Neutrophil (primary cell): Measurements from ENCODE around the gene MAP3K9.

Source experiments
- H3K27ac ChIP-seq: fragments of 200-600 bp; sonication (generic); 2 replicates; pipeline ENCODE4 v1.5.1; 2016; ENCODE audit warnings: mild to moderate bottlenecking, moderate library complexity
- H3K27me3 ChIP-seq: fragments of 200-600 bp; sonication (generic); 2 replicates; pipeline ENCODE4 v1.6.0; 2016; ENCODE audit warnings: mild to moderate bottlenecking
- H3K36me3 ChIP-seq: fragments of 200-600 bp; sonication (generic); 2 replicates; pipeline ENCODE4 v1.5.1; 2017
- H3K4me1 ChIP-seq, 2 experiments: fragments of 200-600 bp in 1 of 2; sonication (generic) in 1 of 2; 1 replicate in 1 of 2; 2 replicates in 1 of 2; pipeline versions ENCODE4 v1.5.1 to v1.6.1; 2013 to 2016; ENCODE audit warnings: low read depth in 1 of 2, low read length in 1 of 2, mild to moderate bottlenecking in 1 of 2, moderate library complexity in 1 of 2; ENCODE audit not compliant: control insufficient read depth in 1 of 2, insufficient read depth in 1 of 2
- H3K4me3 ChIP-seq, 2 experiments: fragments of 200-600 bp in 1 of 2; sonication (generic) in 1 of 2; 1 replicate in 1 of 2; 2 replicates in 1 of 2; pipeline ENCODE4 v1.5.1; 2013 to 2016; ENCODE audit warnings: low read depth in 1 of 2, low read length in 1 of 2, mild to moderate bottlenecking in 1 of 2, moderate library complexity in 1 of 2
- H3K9me3 ChIP-seq: fragments of 200-600 bp; sonication (generic); 2 replicates; pipeline ENCODE4 v1.5.1; 2016
- CTCF ChIP-seq: fragments of 200-600 bp; sonication (generic); IDR thresholded peaks from 2 replicates; pipeline ENCODE4 v1.5.1; 2016; ENCODE audit warnings: antibody characterized with exemption

MAP3K9 gene

GRCh38 chr14:70801836-70802235, 7.5 kb downstream of the MAP3K9 start:
- no peak overlapping the region for H3K4me3 ChIP-seq
- no peak for TF ChIP-seq CTCF
- no peaks in the 10 kb centered on the region for H3K36me3 ChIP-seq
- no peak overlapping the region for H3K27ac ChIP-seq
- no peaks in the 10 kb centered on the region for H3K9me3 ChIP-seq
- peaks cover 82% of the 10 kb centered on the region for H3K27me3 ChIP-seq
- H3K4me1 ChIP-seq = no peaks in the 10 kb centered on the region

- no peak for TF ChIP-seq CTCF
- Histone ChIP-seq H3K36me3 (no peaks in the 10 kb centered on the region), H3K4me3 (no peak overlapping the region), H3K27me3 (peaks cover 45% of the 10 kb centered on the region), H3K9me3 (no peaks in the 10 kb centered on the region), H3K27ac (no peak overlapping the region), H3K4me1 (no peaks in the 10 kb centered on the region)
Measured at GRCh38 chr14:70796551-70796950, 12.8 kb downstream of the MAP3K9 start.

- peaks cover 45% of the 10 kb centered on the region for H3K27me3 ChIP-seq
Measured at GRCh38 chr14:70794294-70794693, 15.0 kb downstream of the MAP3K9 start.

GRCh38 chr14:70793637-70794036, 15.7 kb downstream of the MAP3K9 start:
- Histone ChIP-seq H3K9me3 (no peaks in the 10 kb centered on the region), H3K27me3 (peaks cover 52% of the 10 kb centered on the region), H3K36me3 (no peaks in the 10 kb centered on the region), H3K27ac (no peak overlapping the region), H3K4me3 (no peak overlapping the region), H3K4me1 (no peaks in the 10 kb centered on the region)
- no peak for TF ChIP-seq CTCF

More at GRCh38 chr14:70794294-70794693, 15.0 kb downstream of the MAP3K9 start:
- Histone ChIP-seq H3K4me3 (no peak overlapping the region), H3K9me3 (no peaks in the 10 kb centered on the region), H3K4me1 (no peaks in the 10 kb centered on the region), H3K36me3 (no peaks in the 10 kb centered on the region), H3K27ac (no peak overlapping the region)
- no peak for TF ChIP-seq CTCF

GRCh38 chr14:70792939-70793338, 16.4 kb downstream of the MAP3K9 start:
- Histone ChIP-seq H3K4me1 (no peaks in the 10 kb centered on the region), H3K27me3 (peaks cover 57% of the 10 kb centered on the region), H3K27ac (no peak overlapping the region), H3K4me3 (no peak overlapping the region), H3K36me3 (no peaks in the 10 kb centered on the region), H3K9me3 (no peaks in the 10 kb centered on the region)
- no peak for TF ChIP-seq CTCF

GRCh38 chr14:70791971-70792370, 17.3 kb downstream of the MAP3K9 start:
- Histone ChIP-seq H3K36me3 (no peaks in the 10 kb centered on the region), H3K4me3 (no peak overlapping the region), H3K4me1 (no peaks in the 10 kb centered on the region), H3K27me3 (peaks cover 60% of the 10 kb centered on the region), H3K27ac (no peak overlapping the region), H3K9me3 (no peaks in the 10 kb centered on the region)
- no peak for TF ChIP-seq CTCF
